Neural crest cell (in vitro differentiated cells): Measurements from ENCODE around the gene OXT. TPM values are rescaled to one million over a fixed set of nuclear protein-coding genes. Genes with fewer than 3 reads are reported as not detected.

Experiments
- DNase-seq: peaks from one replicate; pipeline ENCODE4 v3.0.0; 2021; ENCODE audit warnings: low read depth, mixed read lengths, low spot score
- H3K27ac Mint-ChIP-seq: one replicate; pipeline ENCODE4 v1.8.0; 2021; ENCODE audit warnings: mild to moderate bottlenecking, mixed read lengths; ENCODE audit not compliant: unreplicated experiment
- H3K27me3 Mint-ChIP-seq: 2 replicates; pipeline ENCODE4 v1.8.0; 2021; ENCODE audit warnings: low read depth, mild to moderate bottlenecking, mixed read lengths
- H3K36me3 Mint-ChIP-seq: 2 replicates; pipeline ENCODE4 v1.8.0; 2021; ENCODE audit warnings: low read depth, mild to moderate bottlenecking, mixed read lengths
- H3K4me1 Mint-ChIP-seq: 2 replicates; pipeline ENCODE4 v1.8.0; 2021; ENCODE audit warnings: mixed read lengths
- H3K4me3 Mint-ChIP-seq: one replicate; pipeline ENCODE4 v1.8.0; 2021; ENCODE audit warnings: mild to moderate bottlenecking, mixed read lengths
- H3K9me3 Mint-ChIP-seq: 2 replicates; pipeline ENCODE4 v1.8.0; 2021; ENCODE audit warnings: mixed read lengths
- total RNA-seq: library from RNA; stranded (reverse); gene quantifications from 2 replicates; pipeline ENCODE4 v1.2.1, GENCODE V29; 2021
- TF ChIP-seq, protein P1 (sequence below): fragments of 200-600 bp; sonication (generic); conservative IDR thresholded peaks from 2 replicates; pipeline ENCODE4 v1.5.0; 2021; ENCODE audit warnings: antibody characterized with exemption, mild to moderate bottlenecking

OXT gene
- total RNA-seq, 1 donor from 2014 or later: not detected

GRCh38 chr20:3084283-3084985 lies 13.0 kb downstream of the OXT start, which contains the start of gene AVP:
Gene AVP (minus strand): TSS chr20:3084724. CDS start chr20:3084674, 50 bp downstream.
- Mint-ChIP-seq H3K27ac (no peak within 1 kb of the TSS), H3K36me3 (no peaks in the 10 kb centered on the region), H3K9me3 (no peaks in the 10 kb centered on the region), H3K4me1 (no peaks in the 10 kb centered on the region), H3K4me3 (peak within 1 kb of the TSS; percentile 27), H3K27me3 (peaks cover 58% of the 10 kb centered on the region)
- TF ChIP-seq, protein P1, sequence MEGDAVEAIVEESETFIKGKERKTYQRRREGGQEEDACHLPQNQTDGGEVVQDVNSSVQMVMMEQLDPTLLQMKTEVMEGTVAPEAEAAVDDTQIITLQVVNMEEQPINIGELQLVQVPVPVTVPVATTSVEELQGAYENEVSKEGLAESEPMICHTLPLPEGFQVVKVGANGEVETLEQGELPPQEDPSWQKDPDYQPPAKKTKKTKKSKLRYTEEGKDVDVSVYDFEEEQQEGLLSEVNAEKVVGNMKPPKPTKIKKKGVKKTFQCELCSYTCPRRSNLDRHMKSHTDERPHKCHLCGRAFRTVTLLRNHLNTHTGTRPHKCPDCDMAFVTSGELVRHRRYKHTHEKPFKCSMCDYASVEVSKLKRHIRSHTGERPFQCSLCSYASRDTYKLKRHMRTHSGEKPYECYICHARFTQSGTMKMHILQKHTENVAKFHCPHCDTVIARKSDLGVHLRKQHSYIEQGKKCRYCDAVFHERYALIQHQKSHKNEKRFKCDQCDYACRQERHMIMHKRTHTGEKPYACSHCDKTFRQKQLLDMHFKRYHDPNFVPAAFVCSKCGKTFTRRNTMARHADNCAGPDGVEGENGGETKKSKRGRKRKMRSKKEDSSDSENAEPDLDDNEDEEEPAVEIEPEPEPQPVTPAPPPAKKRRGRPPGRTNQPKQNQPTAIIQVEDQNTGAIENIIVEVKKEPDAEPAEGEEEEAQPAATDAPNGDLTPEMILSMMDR: no peak
- no peak for DNase-seq

GRCh38 chr20:3084986-3085360 lies 13.6 kb downstream of the OXT start:
- Mint-ChIP-seq H3K27me3 (peaks cover 59% of the 10 kb centered on the region), H3K36me3 (no peaks in the 10 kb centered on the region), H3K9me3 (no peaks in the 10 kb centered on the region), H3K27ac (no peak overlapping the region), H3K4me1 (no peaks in the 10 kb centered on the region), H3K4me3 (no peak overlapping the region)
- TF ChIP-seq, protein P1: no peak
- DNase-seq: no peak

- H3K27ac Mint-ChIP-seq: no peak overlapping the region
- H3K36me3 Mint-ChIP-seq: no peaks in the 10 kb centered on the region
- H3K9me3 Mint-ChIP-seq: no peaks in the 10 kb centered on the region
- no peak overlapping the region for H3K4me3 Mint-ChIP-seq
- TF ChIP-seq, protein P1: no peak
- DNase-seq: no peak
- H3K27me3 Mint-ChIP-seq: peaks cover 58% of the 10 kb centered on the region
- H3K4me1 Mint-ChIP-seq: no peaks in the 10 kb centered on the region
Observed at GRCh38 chr20:3085571-3086072, 14.2 kb downstream of the OXT start.

DNA sequence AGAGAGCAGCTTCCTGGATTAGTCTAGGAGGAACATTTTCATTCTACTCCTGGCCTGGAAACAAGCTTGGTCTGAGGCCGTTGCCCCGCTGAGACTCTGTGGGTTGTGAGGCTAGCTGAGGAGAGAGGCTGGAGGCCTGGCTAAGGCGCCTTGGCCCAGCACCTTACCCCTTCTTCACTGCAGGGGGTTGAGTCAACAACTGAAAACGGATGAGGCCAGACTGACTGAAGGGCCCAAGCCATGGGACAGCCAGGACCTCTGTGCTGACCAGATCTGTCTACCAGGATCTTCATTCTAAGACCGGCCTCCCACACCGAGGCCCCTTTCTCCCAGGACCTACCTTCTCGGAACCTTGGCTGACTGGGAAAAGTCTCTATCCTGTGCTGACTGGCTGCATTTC lies 16.6 kb downstream of the OXT start:
- DNase-seq: no peak
- Mint-ChIP-seq H3K27ac (no peak overlapping the region), H3K27me3 (peaks cover 50% of the 10 kb centered on the region), H3K9me3 (no peaks in the 10 kb centered on the region), H3K4me3 (no peak overlapping the region), H3K36me3 (no peaks in the 10 kb centered on the region), H3K4me1 (no peaks in the 10 kb centered on the region)
- TF ChIP-seq, protein P1: no peak

DNA sequence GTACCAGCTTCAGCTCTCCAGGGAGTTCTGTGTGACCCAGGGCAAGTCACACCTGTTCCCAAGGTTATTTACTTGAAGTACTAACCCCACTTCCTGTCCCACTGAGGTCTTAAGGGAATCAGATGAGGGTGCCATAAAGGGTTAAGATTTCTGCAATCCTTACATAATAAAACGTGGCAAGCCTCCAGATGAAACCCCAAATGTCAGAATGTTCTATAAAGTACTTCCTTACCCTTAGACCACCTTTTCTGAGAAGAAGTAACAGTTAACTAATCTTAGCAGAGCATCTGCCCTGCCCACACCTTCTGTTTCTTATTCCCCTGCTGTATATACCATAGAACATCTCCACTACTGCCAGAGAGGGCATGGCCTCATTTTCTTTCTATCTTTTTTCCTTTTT lies 19.1 kb downstream of the OXT start:
- Mint-ChIP-seq H3K4me3 (no peak overlapping the region), H3K27ac (no peak overlapping the region), H3K4me1 (no peaks in the 10 kb centered on the region), H3K27me3 (peaks cover 30% of the 10 kb centered on the region), H3K9me3 (no peaks in the 10 kb centered on the region), H3K36me3 (no peaks in the 10 kb centered on the region)
- TF ChIP-seq, protein P1: no peak
- no peak for DNase-seq
